Measurements from ENCODE around the gene TTC12. TPM values are rescaled to one million over a fixed set of nuclear protein-coding genes. Genes with fewer than 3 reads are reported as not detected.

TTC12 gene
- total and polyA plus RNA-seq, 9 of the 15 experiments (the other 6 are each of a cell fraction or from before 2014, with no cell fraction given) = 5.1 to 19.9 (median 13.4) TPM

GRCh38 chr11:113339929-113340589 is 25.7 kb downstream of the TTC12 start:
- no peaks in the 10 kb centered on the region; a peak in 1 of 5 replicates for H3K27me3 ChIP-seq (ENCODE audit: control insufficient read depth in 2 of 2, insufficient read depth in 2 of 2, low read length in 2 of 2)
- H3K36me3 ChIP-seq (ENCODE audit: control insufficient read depth, insufficient read depth, low read length) = peaks cover 4% of the 10 kb centered on the region; the same call in 2 of the 3 replicates
- H4K20me1 ChIP-seq (replicated peaks; ENCODE audit: control insufficient read depth, insufficient read depth, low read length) = no peaks in the 10 kb centered on the region; the same call in 1 of the 2 replicates
- H3K4me1 ChIP-seq (replicated peaks in 1 of 2; ENCODE audit: control insufficient read depth in 2 of 2, insufficient read depth in 2 of 2, low read length in 2 of 2) = no peaks in the 10 kb centered on the region
- H3K4me3 ChIP-seq = no peak overlapping the region
- H3K9me3 ChIP-seq (replicated peaks; ENCODE audit: control insufficient read depth, insufficient read depth, low read depth, low read length) = no peaks in the 10 kb centered on the region
- H3K27ac ChIP-seq (ENCODE audit: extremely low read depth, low read depth, low read length) = no peak overlapping the region
- 28% methylated on average over 6 of the region's 6 CpGs for WGBS (ENCODE audit: insufficient coverage, low coverage, missing lambda C conversion rate)
- no peak overlapping the region for H3K9ac ChIP-seq (ENCODE audit: insufficient read depth in 1 of 2, low read depth in 2 of 2, low read length in 2 of 2)
- TF ChIP-seq XRCC4 (IDR thresholded peaks at IDR 0.05; ENCODE audit: extremely low read depth, insufficient read depth, insufficient read length) (no peak), TSC22D4 (tag; IDR thresholded peaks at IDR 0.05) (no peak), ESRRA (IDR thresholded peaks at IDR 0.05; ENCODE audit: borderline replicate concordance, low read depth) (no peak), ZNF740 (CRISPR knock-in tag; IDR thresholded peaks at IDR 0.05) (no peak), ZNF740 (tag; IDR thresholded peaks at IDR 0.05) (no peak), RFX5 (IDR thresholded peaks at IDR 0.05; ENCODE audit: low read depth, low read length) (no peak), ATF3 (IDR thresholded peaks at IDR 0.05) (no peak), ATF3 (CRISPR knock-in tag; conservative IDR thresholded peaks at IDR 0.05) (no peak), ZFX (CRISPR knock-in tag; IDR thresholded peaks at IDR 0.05) (no peak), RFX1 (IDR thresholded peaks at IDR 0.05) (no peak), GTF3C2 (IDR thresholded peaks at IDR 0.05; ENCODE audit: borderline replicate concordance, extremely low read depth, insufficient read length) (no peak), THRB (CRISPR knock-in tag; conservative IDR thresholded peaks at IDR 0.05) (no peak)
- H3K79me2 ChIP-seq (ENCODE audit: control insufficient read depth, insufficient read depth, low read length) = no peaks in the 10 kb centered on the region
- intact Hi-C loops (cut with micrococcal nuclease) (no loop called here), in situ Hi-C loops (cut with MboI) (no loop called here)
- CTCF ChIA-PET (ENCODE audit: low intra/inter-chr PET ratio) = no interaction called here
- H3K9me1 ChIP-seq (ENCODE audit: control insufficient read depth, insufficient read depth, low read length) = no peaks in the 10 kb centered on the region
- no peak overlapping the region for H3K4me2 ChIP-seq (ENCODE audit: insufficient read depth, low read length)
- H2AFZ ChIP-seq (ENCODE audit: low read depth, low read length) = no peak overlapping the region
- POLR2A ChIA-PET = interaction anchor here (0.7 kb wide), 1 partner anchor 15 kb away, joined by 3 read pairs; no protein-coding TSS in a partner anchor
- no peak for FAIRE-seq
- no TSS peak for BruUV-seq (replicated peaks)
- ATAC-seq = no peak
- DNase-seq (ENCODE audit: extremely low read depth in 1 of 4, low spot score in 3 of 4) = no peak
